Mammary epithelial cell (primary cell): Measurements from ENCODE around the gene OLFML2A.

Source experiments
- EZH2 ChIP-seq: IDR thresholded peaks from 2 replicates; pipeline ENCODE4 v1.6.1; 2012; ENCODE audit warnings: low read length, inconsistent platforms, borderline replicate concordance
- TF ChIP-seq, protein P1 (sequence below), 2 donors: IDR thresholded peaks in 1 of 2; conservative IDR thresholded peaks in 1 of 2; 2 replicates each; pipeline ENCODE4 v1.5.1; 2011 to 2012; ENCODE audit warnings: inconsistent platforms in 2 of 2, low read length in 2 of 2, mild to moderate bottlenecking in 2 of 2, control low read depth in 1 of 2, low read depth in 1 of 2; ENCODE audit not compliant: insufficient read depth in 1 of 2; ENCODE audit errors: extremely low read depth in 1 of 2

DNA sequence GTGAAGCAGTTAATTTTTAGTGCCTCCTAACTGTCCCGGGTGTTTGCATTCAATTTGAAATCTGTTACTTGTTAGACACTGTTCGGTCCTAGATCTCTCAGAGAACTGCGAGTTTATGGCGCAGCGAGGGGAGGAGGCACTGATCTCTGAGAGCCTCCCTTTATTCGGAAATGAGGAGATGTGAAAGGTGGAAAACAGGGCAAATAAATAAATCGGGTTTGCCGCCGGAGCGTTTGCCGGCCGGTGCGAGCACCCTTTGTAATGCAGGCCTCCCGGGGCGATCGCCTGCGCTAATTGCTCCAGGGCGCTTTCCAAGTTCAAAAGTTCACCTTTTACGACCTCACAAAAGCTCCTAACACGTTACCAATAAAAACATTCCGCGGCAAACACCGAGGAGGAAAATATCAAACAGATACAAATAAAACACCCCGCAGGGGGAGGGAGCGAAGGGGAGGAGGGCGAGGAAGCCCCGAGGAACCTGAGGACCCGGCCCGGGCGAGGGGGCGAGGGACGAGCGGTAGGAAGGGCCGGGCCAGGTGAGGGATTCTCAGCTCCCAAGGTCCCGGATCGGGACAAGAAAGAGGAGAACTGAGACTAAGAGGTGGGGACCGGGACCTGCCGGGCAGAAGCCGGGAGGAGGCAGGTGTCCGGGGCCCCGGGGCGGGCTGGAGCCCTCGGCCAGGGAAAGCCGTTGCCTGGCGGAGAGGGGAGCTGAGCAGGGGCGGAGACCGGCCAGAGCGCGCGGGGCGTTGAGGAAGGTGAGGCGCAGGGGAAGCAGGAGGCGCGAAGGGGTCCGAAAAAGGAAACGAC is 7.2 kb upstream of the OLFML2A start:
- TF ChIP-seq, protein P1, sequence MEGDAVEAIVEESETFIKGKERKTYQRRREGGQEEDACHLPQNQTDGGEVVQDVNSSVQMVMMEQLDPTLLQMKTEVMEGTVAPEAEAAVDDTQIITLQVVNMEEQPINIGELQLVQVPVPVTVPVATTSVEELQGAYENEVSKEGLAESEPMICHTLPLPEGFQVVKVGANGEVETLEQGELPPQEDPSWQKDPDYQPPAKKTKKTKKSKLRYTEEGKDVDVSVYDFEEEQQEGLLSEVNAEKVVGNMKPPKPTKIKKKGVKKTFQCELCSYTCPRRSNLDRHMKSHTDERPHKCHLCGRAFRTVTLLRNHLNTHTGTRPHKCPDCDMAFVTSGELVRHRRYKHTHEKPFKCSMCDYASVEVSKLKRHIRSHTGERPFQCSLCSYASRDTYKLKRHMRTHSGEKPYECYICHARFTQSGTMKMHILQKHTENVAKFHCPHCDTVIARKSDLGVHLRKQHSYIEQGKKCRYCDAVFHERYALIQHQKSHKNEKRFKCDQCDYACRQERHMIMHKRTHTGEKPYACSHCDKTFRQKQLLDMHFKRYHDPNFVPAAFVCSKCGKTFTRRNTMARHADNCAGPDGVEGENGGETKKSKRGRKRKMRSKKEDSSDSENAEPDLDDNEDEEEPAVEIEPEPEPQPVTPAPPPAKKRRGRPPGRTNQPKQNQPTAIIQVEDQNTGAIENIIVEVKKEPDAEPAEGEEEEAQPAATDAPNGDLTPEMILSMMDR (conservative IDR thresholded peaks at IDR 0.05 in 1 of 2, IDR thresholded peaks at IDR 0.05 in 1 of 2; ENCODE audit: extremely low read depth in 1 of 2, insufficient read depth in 1 of 2, low read depth in 1 of 2, low read length in 2 of 2): no peak
- no peak for TF ChIP-seq EZH2
